Karpas-422 (cell line): ENCODE measurements around the gene ITGA1. TPM values are rescaled to one million over a fixed set of nuclear protein-coding genes. Genes with fewer than 3 reads are reported as not detected.

Experiments
- DNase-seq: peaks from one replicate; pipeline ENCODE4 v3.0.0-alpha.2; 2015
- H2AFZ ChIP-seq: fragments of 200-600 bp; sonication (generic); 2 replicates; pipeline ENCODE4 v1.6.1; 2014; ENCODE audit warnings: antibody characterized with exemption, low read length, mixed read lengths
- H3K27ac ChIP-seq: fragments of 200-600 bp; sonication (generic); 2 replicates; pipeline ENCODE4 v1.5.1; 2014; ENCODE audit warnings: mild to moderate bottlenecking, low read length, moderate library complexity
- H3K27me3 ChIP-seq: fragments of 200-600 bp; sonication (generic); 2 replicates; pipeline ENCODE4 v1.6.1; 2014; ENCODE audit warnings: low read length, mixed read lengths
- H3K36me3 ChIP-seq: fragments of 200-600 bp; sonication (generic); 2 replicates; pipeline ENCODE4 v1.6.1; 2014; ENCODE audit warnings: low read length, mixed read lengths; ENCODE audit not compliant: insufficient read depth
- H3K4me1 ChIP-seq: fragments of 200-600 bp; sonication (generic); 2 replicates; pipeline ENCODE4 v1.6.1; 2014; ENCODE audit warnings: mild to moderate bottlenecking, low read length, mixed read lengths
- H3K4me2 ChIP-seq: fragments of 200-600 bp; sonication (generic); 2 replicates; pipeline ENCODE4 v1.6.1; 2014; ENCODE audit warnings: low read length, low read depth, mild to moderate bottlenecking; ENCODE audit not compliant: poor library complexity, severe bottlenecking
- H3K4me3 ChIP-seq: fragments of 200-600 bp; sonication (generic); 2 replicates; pipeline ENCODE4 v1.5.1; 2014; ENCODE audit warnings: mild to moderate bottlenecking, antibody characterized with exemption, low read length, mixed read lengths
- H3K79me2 ChIP-seq: fragments of 200-600 bp; sonication (generic); 2 replicates; pipeline ENCODE4 v1.6.1; 2014; ENCODE audit warnings: mild to moderate bottlenecking, low read length, mixed read lengths
- H3K9ac ChIP-seq: fragments of 200-600 bp; sonication (generic); 2 replicates; pipeline ENCODE4 v1.6.0; 2014; ENCODE audit warnings: low read length
- H3K9me2 ChIP-seq: fragments of 200-600 bp; sonication (generic), shearing (Covaris generic); replicated peaks from 2 replicates; pipeline ENCODE4 v1.6.0; 2014; ENCODE audit warnings: mild to moderate bottlenecking, low read length, moderate library complexity; ENCODE audit not compliant: insufficient read depth
- H3K9me3 ChIP-seq: fragments of 300-700, 200-600 bp; sonication (generic); 2 replicates; pipeline ENCODE4 v1.6.1; 2014; ENCODE audit warnings: low read length, mixed read lengths
- H4K20me1 ChIP-seq: fragments of 200-600 bp; sonication (generic); 2 replicates; pipeline ENCODE4 v1.6.1; 2014; ENCODE audit warnings: mild to moderate bottlenecking, antibody characterized with exemption, low read length, low read depth; ENCODE audit not compliant: insufficient read depth
- total RNA-seq: library from RNA; depleted of rRNA; stranded (reverse); fragments of >200 nt; shearing (Covaris generic); gene quantifications from 2 replicates; pipeline ENCODE4 v1.2.3, GENCODE V29; 2014; ENCODE audit warnings: low replicate concordance

Gene ITGA1
- total RNA-seq, 1 experiment from 2014 or later, result not detected

DNA sequence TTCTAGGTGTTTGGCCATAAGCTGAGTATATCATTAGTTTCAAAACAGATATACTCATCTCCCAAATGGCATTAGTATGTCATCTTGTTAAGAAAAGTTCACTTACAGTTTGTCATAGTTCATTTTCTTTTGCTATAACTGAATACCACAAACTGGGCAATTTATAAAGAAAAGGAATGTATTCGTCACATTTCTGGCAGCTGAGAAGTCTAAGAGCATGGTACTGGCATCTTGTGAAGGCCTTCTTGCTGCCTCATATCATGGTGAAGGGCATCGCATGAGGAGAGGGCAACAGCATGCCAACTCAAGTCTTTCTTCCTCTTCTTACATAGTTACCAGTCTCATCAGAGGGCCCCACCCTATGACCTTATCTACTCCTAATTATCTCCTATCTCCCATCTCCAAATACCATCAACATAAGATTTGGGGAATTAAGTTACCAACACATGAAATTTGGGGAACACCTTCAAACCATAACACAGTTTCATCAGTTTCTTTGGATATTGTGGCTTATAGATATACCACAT, 20.4 kb upstream of the ITGA1 start:
- no peaks in the 10 kb centered on the region for H3K9me2 ChIP-seq
- no peak overlapping the region for H3K4me3 ChIP-seq
- H3K4me2 ChIP-seq, result no peak overlapping the region
- no peaks in the 10 kb centered on the region for H4K20me1 ChIP-seq
- H3K9me3 ChIP-seq, result no peaks in the 10 kb centered on the region
- no peaks in the 10 kb centered on the region for H3K4me1 ChIP-seq
- no peaks in the 10 kb centered on the region for H3K27me3 ChIP-seq
- DNase-seq, result no peak
- H3K27ac ChIP-seq, result no peak overlapping the region
- no peak overlapping the region for H2AFZ ChIP-seq
- no peaks in the 10 kb centered on the region for H3K79me2 ChIP-seq
- H3K9ac ChIP-seq, result no peak overlapping the region
- no peaks in the 10 kb centered on the region for H3K36me3 ChIP-seq

DNA sequence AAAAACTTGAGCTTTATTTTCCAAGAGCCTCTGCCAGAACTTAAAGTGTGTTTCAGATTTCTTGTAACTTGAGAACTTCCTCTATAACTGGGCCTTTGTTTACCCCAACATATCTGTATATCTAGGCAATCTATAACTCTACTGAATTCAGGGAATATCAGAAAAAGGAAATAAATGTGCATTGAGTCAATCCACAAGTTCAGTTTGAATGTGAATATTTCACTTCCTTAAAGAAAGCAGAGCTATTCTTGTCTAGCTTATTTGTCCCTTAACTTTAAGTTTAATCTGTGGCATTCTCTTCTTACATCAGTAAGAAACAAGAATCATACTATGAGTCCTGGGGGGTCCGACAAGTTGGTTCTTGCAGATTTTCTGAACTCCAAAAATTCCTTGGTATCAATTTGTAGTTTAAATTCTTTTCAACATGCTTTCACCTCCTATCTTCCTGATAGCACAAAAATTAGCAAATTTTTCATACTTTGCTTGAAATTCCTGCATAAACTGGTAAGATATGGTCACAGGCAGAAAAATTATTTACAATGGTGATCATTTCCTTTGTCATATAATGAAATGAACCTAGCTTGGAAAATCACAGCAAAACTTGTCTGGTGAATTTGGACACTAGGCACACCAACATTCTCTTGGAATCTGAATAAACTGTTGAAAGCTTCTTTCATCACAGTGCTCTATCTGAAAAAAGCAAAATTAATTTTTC, 19.8 kb upstream of the ITGA1 start:
- Histone ChIP-seq H2AFZ (no peak overlapping the region), H3K27ac (no peak overlapping the region), H3K9me2 (no peaks in the 10 kb centered on the region), H3K4me2 (no peak overlapping the region), H3K9ac (no peak overlapping the region), H4K20me1 (no peaks in the 10 kb centered on the region), H3K9me3 (no peaks in the 10 kb centered on the region), H3K79me2 (no peaks in the 10 kb centered on the region), H3K4me1 (no peaks in the 10 kb centered on the region), H3K4me3 (no peak overlapping the region), H3K27me3 (no peaks in the 10 kb centered on the region), H3K36me3 (no peaks in the 10 kb centered on the region)
- no peak for DNase-seq

DNA sequence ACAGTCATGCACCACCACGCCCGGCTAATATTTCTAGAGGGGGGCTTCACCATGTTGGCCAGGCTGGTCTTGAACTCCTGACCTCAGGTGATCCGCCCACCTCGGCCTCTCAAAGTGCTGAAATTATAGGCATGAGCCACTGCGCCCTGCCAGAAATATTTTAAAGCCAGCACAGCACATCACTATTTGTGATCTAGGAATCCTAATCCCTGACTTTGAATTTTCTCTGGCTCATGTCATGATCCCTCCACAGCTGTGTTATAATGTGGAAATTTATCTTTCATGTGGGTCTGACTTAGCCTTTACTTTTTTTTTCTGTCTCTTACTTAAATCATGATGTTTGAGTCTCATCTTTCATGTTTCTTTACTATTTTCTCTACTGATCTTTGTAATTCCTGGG, 18.7 kb upstream of the ITGA1 start:
- no peaks in the 10 kb centered on the region for H3K36me3 ChIP-seq
- DNase-seq, result no peak
- H3K79me2 ChIP-seq, result no peaks in the 10 kb centered on the region
- H4K20me1 ChIP-seq, result no peaks in the 10 kb centered on the region
- no peak overlapping the region for H2AFZ ChIP-seq
- no peak overlapping the region for H3K27ac ChIP-seq
- no peaks in the 10 kb centered on the region for H3K27me3 ChIP-seq
- H3K9me2 ChIP-seq, result no peaks in the 10 kb centered on the region
- H3K9me3 ChIP-seq, result no peaks in the 10 kb centered on the region
- no peak overlapping the region for H3K9ac ChIP-seq
- H3K4me2 ChIP-seq, result no peak overlapping the region
- H3K4me3 ChIP-seq, result no peak overlapping the region
- no peaks in the 10 kb centered on the region for H3K4me1 ChIP-seq

DNA sequence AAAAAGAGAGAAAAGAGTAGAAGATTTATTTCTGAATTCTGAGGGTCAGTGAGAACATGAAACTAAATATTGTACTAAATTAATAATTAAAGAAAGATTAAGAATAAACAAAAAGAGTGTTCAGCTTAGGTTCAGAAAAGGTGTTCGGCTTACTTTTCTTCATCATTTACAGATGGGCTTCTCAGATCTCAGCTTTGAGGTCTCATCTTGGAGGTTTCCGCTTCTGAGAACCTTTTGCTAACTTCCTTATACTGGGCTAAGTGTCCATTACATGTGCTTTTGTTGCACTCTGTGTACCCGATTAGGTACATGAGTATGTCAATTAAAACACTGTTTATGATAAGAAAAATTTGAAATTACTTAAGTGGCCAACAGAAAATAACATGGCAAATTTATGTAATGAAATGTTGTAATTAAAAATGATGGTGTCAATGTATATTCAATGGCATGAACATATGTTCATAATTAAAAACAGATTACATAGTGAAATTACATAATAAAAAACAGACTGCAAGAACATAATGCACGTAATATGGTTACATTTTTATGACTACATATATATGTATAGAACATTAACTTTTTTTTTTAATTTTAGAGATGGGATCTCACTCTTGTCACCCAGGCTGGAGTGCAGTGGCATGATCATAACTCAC, 17.3 kb upstream of the ITGA1 start:
- no peak for DNase-seq
- Histone ChIP-seq H3K27me3 (no peaks in the 10 kb centered on the region), H3K36me3 (no peaks in the 10 kb centered on the region), H3K4me2 (no peak overlapping the region), H3K9me3 (no peaks in the 10 kb centered on the region), H3K9ac (no peak overlapping the region), H3K4me1 (no peaks in the 10 kb centered on the region), H2AFZ (no peak overlapping the region), H3K9me2 (no peaks in the 10 kb centered on the region), H3K79me2 (no peaks in the 10 kb centered on the region), H4K20me1 (no peaks in the 10 kb centered on the region), H3K4me3 (no peak overlapping the region), H3K27ac (no peak overlapping the region)

DNA sequence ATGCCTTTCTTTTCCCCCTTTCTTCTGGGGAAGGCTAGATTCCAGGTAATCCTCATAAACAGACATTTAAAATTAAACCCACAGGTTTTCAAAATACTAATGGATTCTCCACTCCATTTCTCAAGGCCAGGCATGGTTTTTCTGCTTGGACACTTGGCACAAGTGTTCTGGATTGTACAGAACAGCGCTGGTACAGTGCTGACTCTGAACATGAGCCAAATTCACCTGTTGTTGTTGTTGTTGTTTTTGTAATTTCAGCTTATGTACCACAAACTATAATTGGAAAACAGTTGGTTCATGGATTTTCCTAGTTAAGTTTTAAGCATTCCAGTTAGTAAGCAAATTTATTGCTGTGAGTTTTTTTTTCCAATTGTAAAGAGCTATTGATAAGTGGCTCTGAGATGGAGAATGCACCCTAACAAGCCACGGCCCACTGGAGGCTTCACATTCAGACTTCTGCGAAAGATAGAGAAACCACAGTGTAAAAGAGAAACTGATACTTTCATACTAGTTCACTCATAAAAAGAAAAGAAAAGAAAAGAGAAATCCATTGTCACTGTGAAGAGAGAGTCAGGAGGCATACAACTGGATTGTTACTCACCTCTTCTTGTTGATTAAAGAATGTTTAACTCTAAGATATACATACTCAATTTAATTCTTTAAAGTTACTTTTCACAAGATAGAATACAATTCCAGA, 16.2 kb upstream of the ITGA1 start:
- DNase-seq, result no peak
- Histone ChIP-seq H3K9me2 (no peaks in the 10 kb centered on the region), H3K4me2 (no peak overlapping the region), H3K9ac (no peak overlapping the region), H3K36me3 (no peaks in the 10 kb centered on the region), H2AFZ (no peak overlapping the region), H3K9me3 (no peaks in the 10 kb centered on the region), H3K27ac (no peak overlapping the region), H3K79me2 (no peaks in the 10 kb centered on the region), H4K20me1 (no peaks in the 10 kb centered on the region), H3K4me1 (no peaks in the 10 kb centered on the region), H3K4me3 (no peak overlapping the region), H3K27me3 (no peaks in the 10 kb centered on the region)

DNA sequence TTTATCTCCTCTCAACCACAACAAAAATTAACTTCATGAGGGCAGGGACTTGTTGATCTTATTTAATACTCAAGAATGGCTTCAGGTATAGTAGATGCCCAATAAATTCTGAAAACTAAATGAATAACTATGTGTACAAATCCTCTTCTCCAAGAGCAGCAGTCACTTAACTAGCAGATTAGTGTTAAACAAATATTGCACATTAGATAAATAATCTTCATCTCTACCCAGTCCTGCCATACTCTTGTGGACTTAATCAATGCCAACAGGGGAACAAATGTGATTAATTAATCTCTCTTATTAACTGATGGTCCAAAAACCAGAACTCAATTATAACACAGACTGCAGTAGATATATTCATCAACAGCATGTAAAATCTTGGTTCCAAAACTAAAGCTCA, 15.0 kb upstream of the ITGA1 start:
- Histone ChIP-seq H4K20me1 (no peaks in the 10 kb centered on the region), H3K9me3 (no peaks in the 10 kb centered on the region), H3K4me3 (no peak overlapping the region), H3K9ac (no peak overlapping the region), H3K4me2 (no peak overlapping the region), H2AFZ (no peak overlapping the region), H3K79me2 (no peaks in the 10 kb centered on the region), H3K9me2 (no peaks in the 10 kb centered on the region), H3K36me3 (no peaks in the 10 kb centered on the region), H3K27ac (no peak overlapping the region), H3K4me1 (no peaks in the 10 kb centered on the region), H3K27me3 (no peaks in the 10 kb centered on the region)
- DNase-seq, result no peak

DNA sequence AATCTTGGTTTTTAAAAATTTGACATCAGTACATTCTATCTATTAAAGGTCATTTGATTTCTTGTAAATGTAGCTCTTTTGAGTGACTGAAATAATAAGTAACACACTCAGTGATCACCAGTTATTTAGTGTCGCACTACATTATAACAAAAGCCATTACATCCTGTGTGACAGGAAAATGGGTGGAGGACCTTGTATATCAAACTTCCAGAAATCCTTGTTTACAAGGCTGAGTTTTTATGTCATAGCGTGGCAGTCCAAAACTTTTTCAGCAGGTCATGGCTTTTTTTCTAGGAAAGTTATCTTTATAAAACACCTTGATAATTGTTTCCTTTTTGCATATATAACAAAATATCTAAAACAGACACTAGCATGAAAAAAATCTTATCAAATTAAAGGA, 14.4 kb upstream of the ITGA1 start:
- Histone ChIP-seq H3K9me2 (no peaks in the 10 kb centered on the region), H3K9ac (no peak overlapping the region), H3K27me3 (no peaks in the 10 kb centered on the region), H3K4me2 (no peak overlapping the region), H3K79me2 (no peaks in the 10 kb centered on the region), H4K20me1 (no peaks in the 10 kb centered on the region), H2AFZ (no peak overlapping the region), H3K9me3 (no peaks in the 10 kb centered on the region), H3K36me3 (no peaks in the 10 kb centered on the region), H3K27ac (no peak overlapping the region), H3K4me3 (no peak overlapping the region), H3K4me1 (no peaks in the 10 kb centered on the region)
- DNase-seq, result no peak

DNA sequence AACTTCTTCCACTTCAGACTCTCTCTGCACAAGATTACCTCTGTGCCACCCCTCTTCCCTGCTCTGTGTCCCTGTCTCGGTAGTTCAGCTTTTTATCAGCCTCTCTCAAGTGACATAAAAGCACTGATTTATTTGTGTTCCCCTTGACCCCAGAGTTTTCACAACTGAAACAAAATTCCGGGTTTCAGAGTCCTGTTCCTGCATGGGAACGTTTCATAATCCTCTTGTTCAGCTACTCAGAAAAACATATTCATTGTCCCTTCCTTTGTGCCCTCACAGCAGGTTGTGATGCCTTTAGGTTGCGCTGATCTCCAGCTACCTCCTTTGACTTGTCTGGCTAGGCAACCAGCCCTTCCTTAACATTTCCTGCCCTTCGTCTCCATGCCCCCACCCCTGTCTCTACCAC, 13.7 kb upstream of the ITGA1 start:
- no peaks in the 10 kb centered on the region for H3K36me3 ChIP-seq
- H3K4me2 ChIP-seq, result no peak overlapping the region
- no peak overlapping the region for H3K9ac ChIP-seq
- no peak overlapping the region for H3K27ac ChIP-seq
- no peak overlapping the region for H2AFZ ChIP-seq
- H3K4me1 ChIP-seq, result no peaks in the 10 kb centered on the region
- no peaks in the 10 kb centered on the region for H3K9me2 ChIP-seq
- no peaks in the 10 kb centered on the region for H3K27me3 ChIP-seq
- H3K79me2 ChIP-seq, result no peaks in the 10 kb centered on the region
- no peak overlapping the region for H3K4me3 ChIP-seq
- DNase-seq, result no peak
- H3K9me3 ChIP-seq, result no peaks in the 10 kb centered on the region
- no peaks in the 10 kb centered on the region for H4K20me1 ChIP-seq
